Activated CD4-positive, CD25-positive, alpha-beta regulatory T cell treated with anti-CD3 and anti-CD28 coated beads, Interleukin-2, amount 50 U/mL, for 72 hours (primary cell): ENCODE data around the gene TRIM22.
"Not testable (repeated sequence)": the region's sequence is repeated elsewhere in the genome, so short reads cannot be mapped to it uniquely, and the experiment has no call there.

Source experiments
- DNase-seq: peaks from one replicate; pipeline ENCODE4 v3.0.0; 2021

TRIM22 gene

DNA sequence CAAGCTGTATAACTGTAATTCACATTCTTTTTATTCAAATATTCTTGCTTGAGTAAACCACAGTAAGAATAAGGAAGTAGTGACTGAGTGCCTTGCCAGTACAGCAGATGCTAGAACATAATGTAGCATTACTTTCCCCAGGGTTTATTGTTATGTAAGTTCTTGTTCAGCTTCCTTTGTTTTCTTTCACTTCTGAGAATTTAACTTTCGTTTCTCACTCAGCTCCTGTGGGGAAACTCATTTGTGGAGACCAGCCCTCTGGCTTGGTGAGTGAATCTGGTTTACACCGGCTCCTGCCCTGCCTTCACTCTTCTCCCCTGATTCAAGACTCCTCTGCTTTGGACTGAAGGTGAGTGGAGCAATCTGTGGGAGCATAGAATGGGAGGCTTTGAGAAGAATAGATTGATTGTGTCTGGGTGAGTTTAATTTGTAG, at the start of gene TRIM22:
TRIM22 (plus strand) TSS at position 240 of the 433 bp plus-strand sequence. CDS start 6,443 bp downstream, outside the sequence.
- DNase-seq = peak; percentile 41

DNA sequence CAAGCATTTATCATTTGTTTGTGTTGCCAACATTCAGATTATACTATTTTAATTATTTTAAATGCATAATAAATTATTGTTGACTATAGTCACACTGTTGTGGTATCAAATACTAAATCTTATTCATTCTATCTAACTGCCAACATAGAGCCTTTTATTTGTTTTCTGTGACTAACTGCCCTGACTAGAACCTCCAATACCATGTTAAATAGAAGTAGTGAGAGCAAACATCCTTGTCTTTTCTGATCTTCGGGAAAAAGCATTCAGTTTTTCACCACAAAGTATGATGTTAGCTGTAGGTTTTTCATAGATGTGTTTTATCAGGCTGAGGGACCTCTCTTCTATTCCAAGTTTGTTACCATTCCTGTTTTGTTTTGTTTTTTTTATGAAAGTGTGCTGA, 49.6 kb upstream of the TRIM22 start:
- DNase-seq = no peak

DNA sequence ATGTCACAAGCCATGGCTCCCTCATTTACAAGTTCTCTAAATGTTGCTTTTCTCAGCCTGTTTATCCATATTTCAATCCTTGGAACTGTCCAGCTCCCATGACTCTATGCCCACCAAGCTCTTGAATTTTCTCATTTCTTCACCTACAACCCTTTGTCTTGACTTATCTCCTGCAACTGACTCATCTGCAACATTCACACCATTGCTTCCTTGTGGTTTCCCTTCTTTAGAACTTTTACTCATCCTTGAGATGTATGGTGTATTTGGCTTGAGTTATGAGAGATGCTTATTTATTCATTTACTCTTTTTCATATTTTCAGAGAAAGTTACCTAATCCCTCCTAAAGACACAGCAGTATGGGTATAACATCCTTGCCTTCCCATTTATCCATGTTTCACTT, 46.0 kb upstream of the TRIM22 start:
- DNase-seq = no peak

DNA sequence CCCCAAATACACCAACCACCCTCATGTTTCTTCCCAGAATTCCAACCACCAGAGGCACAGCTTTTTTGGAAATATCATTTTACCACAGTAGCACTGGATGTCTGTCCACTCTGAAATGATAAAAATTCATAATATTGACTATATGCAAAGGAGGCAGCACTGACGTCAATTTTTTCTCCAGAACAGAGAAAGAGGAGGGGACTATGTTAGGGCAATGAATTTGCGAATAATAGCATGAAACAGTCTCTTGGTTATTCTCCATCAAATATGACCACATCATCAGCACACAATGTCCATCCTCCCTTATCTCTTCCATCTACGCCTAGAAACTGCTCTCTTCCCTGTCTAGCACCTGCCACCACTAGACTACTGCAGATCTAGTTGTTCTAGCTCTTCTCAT, 43.5 kb upstream of the TRIM22 start:
- DNase-seq = no peak

- DNase-seq = no peak
These were observed 34.1 kb upstream of the TRIM22 start for GRCh38 chr11:5655474-5655873.

GRCh38 chr11:5656956-5657355, 32.6 kb upstream of the TRIM22 start:
- not testable (repeated sequence) for DNase-seq

DNA sequence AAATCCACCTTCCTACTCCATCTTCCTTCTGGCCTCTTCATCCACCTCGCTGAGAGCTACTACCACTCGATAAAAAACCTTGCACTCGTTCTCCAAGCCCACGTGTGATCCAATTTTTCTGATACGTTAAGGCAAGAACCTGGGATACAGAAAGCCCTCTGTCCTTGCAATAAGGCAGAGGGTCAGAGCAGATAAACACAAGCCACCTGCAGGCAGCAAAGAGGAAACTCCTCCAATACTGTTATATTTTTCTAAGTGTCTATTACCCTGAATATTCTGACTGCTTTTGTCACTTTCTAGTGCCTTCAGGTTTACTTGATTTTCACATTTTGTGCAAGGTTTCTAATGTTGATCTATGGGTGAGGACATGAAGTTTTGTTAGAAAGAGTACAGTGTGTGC, 31.3 kb upstream of the TRIM22 start:
- no peak for DNase-seq

DNA sequence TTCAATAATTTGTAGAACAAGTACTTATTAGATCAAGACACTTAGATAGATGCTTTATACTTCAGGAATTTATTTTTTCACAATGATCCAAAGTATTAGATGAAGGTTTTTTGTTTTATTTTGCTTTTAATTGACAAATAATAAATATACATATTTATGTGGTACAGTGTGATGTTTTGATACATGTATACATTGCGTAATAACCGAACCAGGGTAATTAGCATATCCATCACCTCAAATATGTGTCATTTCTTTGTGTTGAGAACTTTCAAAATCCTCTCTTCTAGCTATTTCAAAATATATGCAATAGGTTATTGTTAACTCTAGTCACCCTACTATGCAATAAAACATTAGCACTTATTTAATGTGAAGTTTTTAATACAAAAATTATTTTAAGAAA, 26.1 kb upstream of the TRIM22 start:
- DNase-seq = no peak

GRCh38 chr11:5665051-5665570, 24.5 kb upstream of the TRIM22 start:
- DNase-seq = no peak

GRCh38 chr11:5665746-5666401, 23.7 kb upstream of the TRIM22 start:
- no peak for DNase-seq

- DNase-seq = no peak
These were observed 23.2 kb upstream of the TRIM22 start for GRCh38 chr11:5666402-5666793.

DNA sequence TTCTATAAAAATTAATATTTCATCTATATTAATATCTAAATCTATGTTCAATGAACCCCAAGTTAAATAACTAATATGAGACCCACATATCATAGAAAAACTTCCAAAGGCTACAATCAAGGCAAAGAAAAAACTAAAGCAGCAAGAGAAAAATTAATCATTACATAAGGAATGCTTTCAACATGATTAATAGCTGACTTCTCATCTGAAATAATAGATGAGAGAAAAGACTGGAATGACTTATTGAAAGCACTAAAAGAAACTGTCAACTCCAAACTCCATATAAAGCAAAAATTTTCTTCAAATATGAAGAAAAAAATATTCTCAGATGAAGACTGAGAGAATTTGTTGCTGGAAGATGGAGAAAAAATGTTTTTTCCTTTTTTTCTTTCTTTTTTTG, 17.8 kb upstream of the TRIM22 start:
- DNase-seq = no peak

DNA sequence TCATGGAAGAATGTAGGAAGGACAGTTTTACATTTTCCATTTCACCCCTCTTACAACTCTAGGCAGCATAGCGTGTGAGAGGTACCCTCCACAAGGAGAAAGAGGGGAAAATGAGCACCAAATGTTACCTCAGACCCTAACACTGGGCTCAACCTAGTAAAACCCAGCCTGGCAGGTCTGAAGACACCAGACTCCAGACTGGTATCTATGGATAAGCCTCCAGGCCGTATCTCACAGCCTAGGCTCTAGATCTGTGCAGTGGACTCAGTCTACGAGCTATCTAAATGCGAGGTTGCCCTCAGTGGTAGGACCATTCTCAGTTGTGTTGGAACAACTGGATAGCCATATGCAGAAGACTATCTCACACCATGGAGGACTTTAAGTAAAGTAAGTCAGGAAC, 15.2 kb upstream of the TRIM22 start:
- DNase-seq = no peak

DNA sequence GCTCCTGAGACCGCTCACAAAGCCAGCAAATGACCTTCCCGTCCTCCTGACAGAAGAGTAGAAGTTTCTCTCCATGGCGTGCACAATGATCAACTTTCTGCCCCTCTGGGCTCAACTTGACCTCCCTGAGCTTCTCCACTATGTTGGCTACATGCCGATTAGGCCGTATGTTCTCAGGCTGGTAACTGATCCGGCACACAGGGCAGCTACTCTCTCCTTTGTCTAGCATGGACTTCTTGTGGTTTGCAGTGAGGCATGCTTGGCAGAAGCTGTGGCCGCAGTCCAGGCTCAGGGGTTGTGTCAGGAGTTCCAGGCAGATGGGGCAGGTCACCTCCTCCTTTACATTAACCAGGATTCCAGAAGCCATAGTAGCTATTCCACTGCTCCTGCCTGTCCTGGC, 9.8 kb upstream of the TRIM22 start:
- no peak for DNase-seq

GRCh38 chr11:5682890-5683441, 6.6 kb upstream of the TRIM22 start:
- DNase-seq = not testable (repeated sequence)

GRCh38 chr11:5683620-5684019, 6.0 kb upstream of the TRIM22 start:
- DNase-seq = peak; percentile 41

GRCh38 chr11:5684036-5684645, 5.4 kb upstream of the TRIM22 start:
- DNase-seq = no peak

DNA sequence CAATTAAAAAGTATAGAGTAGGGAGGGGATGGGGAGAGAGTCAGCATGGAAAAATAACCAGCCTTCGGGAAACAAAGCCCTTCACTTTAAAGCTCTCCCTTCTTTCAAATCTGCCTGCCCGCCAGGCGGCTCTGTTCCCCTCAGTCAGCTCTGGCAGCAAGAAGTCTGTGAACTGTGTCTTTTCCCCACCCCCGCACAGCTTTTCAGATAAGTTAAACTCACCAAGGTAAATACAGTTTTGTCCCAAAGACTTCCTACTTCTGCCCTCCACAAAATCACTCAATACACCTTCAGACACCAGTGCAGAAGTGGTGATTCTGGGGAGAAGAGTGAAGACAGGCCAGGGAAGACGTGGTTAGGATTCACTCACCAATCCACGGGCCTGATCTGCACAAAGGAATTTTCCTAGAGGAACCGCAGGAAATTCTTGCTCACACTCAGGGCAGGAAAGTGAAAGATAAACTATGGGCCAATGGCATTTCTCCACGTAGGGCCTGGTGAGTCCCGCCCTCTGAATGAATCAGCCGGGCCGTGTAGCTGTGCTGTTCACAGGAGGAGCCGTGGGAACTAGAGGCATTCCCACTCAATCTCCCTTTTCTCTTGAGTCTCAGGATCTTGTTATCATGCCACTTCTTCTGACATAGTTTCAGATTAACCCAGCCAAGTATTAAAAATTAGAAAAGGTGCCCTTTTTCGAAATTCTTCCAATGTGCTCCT, 4.8 kb upstream of the TRIM22 start, which contains the start of gene TRIM5:
TRIM5 (minus strand) TSS at position 429 of the 717 bp plus-strand sequence. CDS start 4,897 bp downstream, outside the sequence.
- peak; percentile 66 for DNase-seq

DNA sequence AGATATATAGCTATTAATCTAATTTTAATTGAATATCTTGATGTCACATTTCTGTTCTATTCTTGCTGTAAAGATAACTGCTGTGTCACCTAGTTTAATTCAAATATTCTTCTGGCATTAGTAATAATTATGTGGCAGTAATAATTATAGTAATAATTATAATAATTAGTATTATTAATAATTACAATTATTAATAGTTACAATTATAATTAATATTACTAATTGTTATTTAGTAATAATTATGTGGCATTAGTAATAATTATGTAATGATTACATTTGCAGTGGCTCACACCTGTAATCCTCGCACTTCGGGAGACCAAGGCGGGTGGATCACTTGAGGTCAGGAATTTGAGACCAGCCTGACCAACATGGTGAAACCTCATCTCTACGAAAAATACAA, 3.2 kb upstream of the TRIM22 start:
- no peak for DNase-seq

DNA sequence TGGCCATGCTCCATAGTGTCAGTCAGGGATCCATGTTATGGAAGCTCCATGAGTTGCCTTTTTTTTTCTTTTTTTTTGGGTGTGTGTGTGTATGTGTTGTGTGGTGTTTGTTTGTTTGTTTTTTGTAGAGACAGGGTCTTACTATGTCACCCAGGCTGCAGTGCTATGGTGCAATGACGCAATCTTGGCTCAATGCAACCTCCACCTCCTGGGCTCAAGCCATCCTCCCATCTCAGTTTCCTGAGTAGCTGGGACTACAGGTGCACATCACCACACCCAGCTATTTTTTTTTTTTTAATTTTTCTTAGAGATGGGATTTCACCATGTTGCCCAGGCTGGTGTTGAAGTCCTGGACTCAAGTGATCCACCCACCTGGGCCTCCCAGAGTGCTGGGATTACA, 1.1 kb upstream of the TRIM22 start:
- DNase-seq = no peak

DNA sequence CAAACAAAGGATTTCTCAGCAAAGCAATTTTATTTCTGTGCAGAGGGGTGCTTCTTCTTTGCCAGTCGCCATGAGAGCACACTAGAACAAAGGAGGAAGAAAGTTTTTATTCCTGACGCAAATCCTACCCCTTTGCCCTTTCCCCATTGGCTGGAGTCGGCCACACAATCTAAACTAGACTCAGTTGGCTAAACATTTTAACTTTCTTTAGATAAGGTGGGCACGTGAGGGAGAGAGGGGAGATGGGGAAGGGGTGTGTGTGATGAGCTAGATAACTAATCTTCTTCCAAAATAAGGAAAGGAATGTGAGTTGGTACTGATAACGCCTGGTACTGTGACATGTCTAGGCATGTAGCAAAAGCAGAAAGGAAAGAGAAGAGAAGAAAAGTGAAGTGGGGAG, 626 bp downstream of the TRIM22 start:
- DNase-seq = no peak

DNA sequence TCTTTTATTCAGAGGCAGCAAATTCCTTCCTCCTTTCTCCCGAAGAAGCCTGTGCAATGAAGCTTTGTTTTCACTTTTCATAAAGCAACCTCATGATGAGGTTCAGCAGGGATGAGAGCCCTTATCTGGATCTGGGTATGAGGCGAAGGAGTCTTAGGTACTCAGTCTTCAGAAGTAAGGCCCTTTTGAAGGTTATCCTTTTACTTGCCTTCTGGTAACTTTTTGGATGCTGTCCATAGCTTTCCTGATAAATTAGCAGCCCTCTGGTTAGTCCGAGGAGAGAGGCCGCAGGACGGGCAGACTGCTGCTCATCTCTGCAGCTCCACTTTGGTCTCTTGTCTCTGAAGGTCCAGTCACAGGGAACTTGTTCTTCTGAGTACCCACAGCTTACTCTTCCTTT, 1.1 kb downstream of the TRIM22 start:
- no peak for DNase-seq

- DNase-seq = not testable (repeated sequence)
These were observed 1.8 kb downstream of the TRIM22 start for GRCh38 chr11:5691238-5691963.
